ENCODE measurements around the gene HOTAIR.

HOTAIR gene

DNA sequence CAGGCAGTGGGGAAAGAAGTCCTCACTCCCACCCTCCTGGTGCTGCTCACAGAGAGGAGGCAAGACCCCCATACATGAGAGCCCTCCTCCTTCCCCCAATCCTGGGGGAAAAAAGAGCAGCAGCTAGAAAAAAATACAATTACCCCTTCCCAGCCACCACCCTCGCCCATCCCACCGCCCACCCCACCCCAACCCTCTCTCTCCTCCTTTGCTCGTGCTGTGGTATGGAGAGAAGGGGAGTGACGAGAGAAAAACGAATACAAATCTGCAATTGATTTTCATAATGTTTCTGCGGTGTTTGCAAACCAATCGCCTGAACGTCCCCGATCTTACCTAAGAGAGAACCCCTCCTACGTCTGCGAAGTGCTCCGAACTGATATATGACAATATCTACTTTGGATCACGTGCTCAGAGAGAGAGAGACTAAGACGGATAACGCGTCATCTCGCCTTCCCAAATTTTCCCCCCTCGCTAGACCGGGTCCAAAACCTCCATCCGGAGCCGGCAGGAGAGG is 2.0 kb downstream of the HOTAIR start, which contains the start of gene HOXC11:
Gene HOXC11 (plus strand): TSS at position 405 of the 514 bp plus-strand sequence. CDS start 116 bp downstream, outside the sequence.
- DNase-seq = no peak

DNA sequence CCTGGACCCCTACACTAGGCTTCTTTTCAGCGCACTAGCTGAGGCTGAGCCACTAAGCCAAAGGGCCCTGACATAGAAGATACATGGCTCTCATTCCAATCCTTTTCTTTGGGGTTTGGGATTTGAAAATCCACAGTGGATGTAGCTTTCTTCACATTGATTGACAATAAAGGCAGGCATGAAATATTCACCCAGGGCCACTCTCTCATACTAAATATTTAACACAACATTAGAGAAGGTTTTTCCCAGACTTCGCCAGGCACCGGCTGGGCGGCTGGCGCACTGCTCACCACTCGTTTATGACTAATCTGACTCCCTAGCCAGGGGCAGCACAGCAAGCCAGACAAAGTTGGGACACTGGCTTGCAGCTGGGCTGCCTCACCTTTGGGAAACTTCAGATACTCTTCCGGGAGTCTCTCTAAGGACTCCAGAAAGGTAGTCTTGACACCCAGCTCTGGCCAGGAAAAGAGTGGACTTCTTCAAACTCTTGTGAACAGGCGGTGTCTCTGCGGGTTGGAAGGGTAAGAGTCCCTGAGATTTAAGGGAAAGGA is 2.5 kb downstream of the HOTAIR start:
- DNase-seq = no peak

DNA sequence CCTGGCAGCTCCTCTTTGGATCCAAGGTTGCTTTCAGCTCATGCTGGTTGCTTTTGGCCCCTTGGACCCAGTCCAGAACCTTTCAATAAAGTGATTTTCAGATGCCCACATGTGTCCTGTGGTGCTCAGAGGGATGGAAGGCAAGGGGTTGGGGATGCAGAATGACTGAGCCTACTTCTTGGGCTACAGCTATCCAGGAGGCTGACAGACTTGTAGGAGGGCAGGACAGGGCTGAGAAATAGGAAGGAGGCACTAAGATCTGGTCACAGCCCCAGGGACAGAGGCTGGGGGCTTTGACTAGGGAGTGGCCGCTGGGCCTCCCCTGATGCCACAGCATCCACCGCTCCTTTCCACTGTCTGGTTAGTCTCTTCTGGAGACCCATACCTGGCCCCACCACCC is 3.1 kb downstream of the HOTAIR start:
- no peak for DNase-seq

DNA sequence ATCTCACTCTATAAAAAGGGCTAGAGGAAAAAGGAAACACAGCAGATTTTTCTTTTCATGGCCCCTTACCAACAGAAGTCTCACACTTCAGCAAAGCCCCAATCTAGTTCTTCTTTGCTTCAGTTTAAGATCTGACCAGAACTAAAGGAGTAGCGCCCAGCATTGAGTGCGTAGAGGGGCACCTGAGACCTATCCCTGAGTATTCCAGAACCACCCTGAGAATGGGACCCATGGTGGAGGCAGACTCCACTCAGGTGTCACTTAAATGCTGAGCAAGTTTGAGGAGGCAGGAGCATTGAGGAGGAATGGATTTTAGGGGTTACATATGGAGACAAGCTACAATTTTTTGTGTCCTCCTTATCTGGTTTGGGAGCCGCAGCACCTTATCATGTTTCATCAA is 3.6 kb downstream of the HOTAIR start:
- no peak for DNase-seq

DNA sequence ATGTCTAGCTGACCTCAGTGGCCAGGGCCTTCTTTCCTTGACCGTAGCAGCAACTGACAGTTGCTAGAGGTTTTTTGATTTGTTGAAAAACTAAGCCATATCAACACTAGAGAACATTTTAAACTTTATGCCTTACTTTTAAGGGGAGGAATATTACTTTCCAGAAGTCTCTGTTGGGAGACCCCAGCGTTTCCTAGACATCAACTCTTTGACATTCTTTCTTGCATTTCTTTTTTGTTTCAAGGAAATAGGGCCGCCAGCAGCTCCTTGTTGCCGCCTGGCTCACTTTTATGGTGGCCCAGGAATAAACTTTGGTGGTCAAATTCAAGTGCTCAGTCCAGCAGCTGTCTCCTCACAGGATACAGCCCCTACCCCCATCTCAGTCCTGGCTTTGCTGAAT is 4.3 kb downstream of the HOTAIR start:
- DNase-seq = no peak

DNA sequence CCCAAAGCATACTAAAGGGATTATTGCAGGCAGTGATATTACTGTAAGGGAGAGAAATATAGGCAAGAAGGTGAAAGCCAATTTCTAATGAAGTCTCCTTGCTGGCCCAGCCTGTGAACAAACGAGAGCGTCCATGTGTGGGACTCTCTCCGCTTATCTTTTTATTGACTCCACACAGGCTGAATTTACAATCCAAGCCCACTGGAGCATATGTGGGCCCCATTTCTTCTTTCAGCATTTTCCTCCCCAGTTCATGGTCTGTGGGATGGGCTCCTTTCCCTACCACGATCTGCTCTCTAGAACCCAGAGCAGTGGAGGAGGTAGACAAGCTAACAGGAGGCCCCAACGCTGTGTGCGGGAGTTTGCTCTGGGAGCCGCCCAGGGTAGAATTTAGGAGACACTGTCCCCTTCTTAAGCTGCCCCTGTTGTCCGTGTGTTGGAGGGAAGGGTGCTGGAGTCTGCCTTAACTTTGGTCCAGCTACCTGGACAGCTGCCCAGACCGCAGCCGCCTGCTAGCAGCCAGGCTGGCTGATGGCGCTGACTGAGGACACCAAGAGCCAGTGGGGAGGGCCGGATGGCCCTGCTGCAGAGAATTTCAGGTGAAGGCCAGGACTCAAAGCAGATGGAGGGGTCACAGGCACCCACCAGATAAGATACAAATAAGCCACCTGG is 5.0 kb downstream of the HOTAIR start:
- DNase-seq = no peak

DNA sequence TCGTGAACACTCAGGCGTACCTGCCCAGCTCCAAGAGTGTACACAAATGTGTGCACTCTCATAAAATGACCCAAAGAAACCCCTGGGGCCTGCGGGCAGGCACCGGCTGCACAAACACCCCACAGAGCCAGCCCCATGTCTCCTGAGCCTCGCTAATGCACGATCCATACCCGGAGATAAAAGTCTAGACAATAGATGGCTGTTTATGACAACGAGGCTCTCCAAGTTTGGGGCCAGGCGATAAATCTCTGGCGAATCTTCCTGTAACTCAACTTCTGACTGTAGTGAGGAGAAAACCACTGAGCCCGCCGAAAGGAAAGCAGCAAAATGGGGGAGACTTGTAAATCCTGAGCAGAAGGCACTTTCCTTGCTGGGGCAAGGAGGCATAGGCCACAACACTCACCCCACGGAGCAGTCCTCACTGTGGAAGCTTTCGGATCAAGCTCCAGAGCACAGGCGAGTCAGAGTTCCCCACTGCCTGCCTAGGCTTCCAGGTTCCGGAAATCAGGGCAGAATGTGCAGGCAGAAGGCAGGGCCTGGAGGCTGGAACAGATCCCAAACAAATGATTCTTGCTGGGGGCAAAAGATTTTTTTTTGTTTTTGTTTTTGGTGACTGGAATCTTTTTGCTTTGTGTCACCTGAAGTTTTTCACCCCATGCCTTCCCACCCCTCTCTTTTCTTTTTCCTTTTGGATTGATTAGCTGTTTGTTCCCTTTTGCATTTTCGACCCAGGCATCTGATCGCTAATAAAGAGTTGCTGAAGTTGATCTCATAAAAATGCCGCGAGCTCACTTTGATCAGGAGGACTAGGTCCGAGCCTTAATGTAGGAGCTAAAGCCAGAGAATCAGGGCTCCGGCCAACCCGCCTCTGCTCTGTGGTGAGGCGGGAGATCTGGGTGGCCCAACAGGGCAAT is 6.3 kb downstream of the HOTAIR start:
- no peak for DNase-seq

DNA sequence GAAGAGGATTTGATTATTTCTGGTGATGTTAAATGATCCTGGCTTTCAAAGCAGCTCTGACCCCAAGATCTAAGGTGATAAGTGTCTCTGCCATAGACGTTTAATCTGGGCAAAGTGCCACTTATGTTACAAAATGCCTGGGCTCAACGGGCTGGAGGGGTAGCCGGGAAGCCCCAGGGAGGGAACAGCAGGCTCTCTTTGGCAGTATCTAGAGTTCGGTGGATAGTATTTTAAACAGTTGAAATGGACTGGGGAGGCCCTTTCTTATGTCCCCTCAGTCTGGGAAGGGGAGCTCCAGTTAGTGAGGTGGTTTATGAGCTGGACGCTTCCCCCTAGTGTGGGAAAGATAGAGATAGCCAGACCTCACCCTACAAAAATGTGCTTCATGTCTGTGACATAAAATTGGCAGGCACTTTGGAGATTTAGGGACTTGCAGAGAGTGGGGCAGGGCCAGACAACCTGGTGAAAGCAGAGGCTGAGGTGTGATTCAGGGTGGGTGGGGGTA is 7.3 kb downstream of the HOTAIR start:
- DNase-seq = no peak

DNA sequence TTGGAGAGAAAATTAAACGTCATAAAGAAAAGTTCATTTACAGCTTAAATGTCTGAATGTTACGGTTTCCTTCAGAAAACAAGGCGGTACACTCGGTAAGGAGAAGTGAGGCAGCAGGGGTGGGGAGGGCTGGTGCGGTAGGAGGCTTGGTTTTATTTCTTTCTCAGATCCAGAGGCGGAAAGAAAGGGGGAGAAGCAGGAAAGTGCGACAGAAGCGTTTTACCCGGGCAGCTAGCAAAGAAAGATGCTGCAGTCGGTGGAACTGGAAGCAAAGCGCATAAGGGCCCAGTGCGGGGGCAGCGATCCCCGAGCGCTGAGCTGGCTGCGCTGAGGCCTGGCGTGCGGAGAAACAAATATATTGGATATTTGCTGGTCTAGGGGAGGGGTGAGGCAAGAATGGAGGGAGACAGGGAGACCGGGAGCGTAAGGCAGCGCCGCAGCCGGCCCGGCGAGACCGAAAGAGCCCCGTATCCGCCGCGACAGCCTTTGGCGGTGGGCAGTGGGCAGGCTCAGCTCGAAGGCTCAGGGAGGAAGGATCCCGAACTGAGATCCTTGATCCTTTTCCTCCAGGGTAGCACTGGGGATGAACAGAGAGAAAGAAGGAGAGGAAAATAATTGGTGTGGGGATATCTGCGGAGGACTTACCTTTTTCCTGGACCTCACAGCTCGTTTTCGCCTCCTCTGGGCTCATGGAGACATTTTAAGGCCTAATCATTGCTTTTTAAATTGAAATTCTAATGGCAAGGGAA is 8.2 kb downstream of the HOTAIR start:
- no peak for DNase-seq

DNA sequence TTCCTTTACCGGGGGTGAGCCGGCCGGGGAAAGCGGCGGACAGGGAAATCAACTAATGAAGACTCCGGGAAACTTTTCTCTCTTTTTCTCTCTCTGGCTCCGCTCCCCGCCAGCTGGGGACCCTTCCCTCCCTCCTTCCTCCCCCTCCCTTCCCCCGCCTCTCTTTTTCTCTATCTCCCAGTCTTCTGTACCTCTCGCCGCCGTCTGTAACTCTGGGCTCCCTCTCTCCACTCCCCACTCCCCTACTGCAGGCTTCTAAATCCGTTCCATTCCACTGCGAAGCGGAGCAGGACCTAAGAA is 8.7 kb downstream of the HOTAIR start:
- no peak for DNase-seq

DNA sequence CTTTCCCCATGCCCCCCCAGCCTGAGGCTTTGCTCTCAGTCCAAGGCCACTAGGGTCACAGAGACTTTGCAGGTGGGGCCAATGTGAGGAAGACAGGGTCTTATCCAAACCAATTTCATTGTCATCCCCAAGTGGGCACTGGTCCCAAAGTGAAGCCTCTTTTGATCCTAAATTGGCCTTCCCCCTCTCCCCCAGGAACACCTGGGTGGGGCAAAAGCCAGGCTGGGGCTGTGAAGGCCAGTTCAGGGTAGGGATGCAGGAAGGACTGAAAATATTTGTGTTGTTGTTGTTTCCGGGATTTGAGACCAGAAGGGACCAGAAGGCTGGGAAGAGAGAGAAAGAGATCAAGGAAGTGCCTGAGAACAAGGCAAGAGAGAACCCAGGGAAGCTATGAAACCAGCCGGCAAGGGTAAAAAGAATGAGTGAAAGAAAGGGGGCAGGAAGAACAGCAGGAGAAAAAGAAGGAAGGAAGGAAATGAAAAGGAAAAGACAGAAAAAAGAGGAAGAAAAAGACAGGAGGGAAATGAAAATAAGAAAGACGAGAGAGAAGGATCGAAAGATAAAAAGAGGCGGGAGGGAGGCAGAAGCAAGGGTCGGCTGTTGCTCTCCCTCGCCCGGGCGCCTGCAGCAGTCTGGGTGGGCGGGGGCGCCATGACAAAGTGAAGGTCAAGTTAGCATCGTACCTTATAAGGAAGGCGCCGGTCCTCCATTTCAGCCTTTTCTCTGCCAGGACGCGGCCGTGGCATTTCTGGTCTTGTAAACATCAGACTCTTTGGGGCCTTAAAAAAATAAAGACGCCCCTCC is 9.3 kb downstream of the HOTAIR start:
- no peak for DNase-seq

DNA sequence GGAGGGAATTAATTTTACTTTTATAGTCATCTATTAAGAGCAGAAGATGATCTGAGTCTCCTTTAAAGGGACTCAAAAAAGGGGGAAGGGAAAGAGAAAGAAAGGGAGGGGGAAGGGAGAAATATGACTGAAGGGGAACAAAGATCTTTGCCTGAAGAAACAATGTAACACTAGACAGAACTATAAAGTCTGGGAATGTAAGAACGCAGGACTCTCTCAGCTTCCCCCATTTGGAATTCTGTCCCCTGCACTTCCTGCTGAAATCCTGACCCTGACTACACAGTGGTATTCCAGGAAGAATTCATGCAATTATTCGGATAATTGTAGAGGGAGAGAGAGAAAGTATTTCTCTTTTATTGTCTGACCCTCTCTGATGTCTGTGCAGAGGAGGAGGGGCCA is 10.4 kb downstream of the HOTAIR start:
- DNase-seq = no peak

DNA sequence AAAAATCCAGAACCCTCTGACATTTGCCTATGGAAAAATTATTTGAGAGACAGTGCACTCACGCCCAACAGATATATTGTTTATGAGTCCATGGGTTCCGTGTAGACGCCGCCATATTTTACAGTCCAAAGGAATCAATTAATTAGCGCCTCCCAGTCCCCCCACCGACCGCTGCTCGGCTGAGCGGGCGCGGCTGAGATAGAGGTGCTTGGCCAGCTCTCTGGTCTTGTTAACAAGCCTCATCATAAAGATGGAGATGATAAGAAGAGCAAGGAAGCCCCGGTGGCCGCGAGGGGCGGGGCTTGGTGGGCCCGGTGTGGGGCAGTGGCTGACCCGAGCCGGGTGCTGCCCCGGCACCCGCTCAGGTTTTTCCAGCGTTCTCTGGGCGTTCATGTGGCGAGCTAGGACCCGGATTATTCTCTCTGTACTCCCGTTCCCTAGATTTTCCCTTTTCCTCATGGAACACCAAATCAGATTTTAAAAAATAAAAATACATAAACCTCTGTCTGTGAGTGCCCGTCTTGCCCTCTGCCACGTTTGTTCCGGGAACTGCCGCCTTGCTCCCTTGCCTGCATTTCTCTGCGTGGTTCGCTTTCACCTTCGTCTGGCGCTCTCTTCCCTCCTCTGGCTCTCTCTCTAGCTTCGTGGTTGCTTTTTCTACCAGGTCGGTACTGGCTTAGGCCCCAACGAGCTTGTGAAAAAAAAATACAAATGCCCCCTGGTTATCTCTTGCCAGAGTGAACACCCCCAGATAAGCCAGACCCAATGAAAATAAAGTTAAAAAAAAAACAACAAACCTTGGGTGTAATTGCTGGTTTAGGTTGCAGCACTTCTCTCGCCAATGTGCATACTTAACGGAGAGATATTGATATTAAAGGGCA is 11.1 kb downstream of the HOTAIR start:
- DNase-seq = no peak

DNA sequence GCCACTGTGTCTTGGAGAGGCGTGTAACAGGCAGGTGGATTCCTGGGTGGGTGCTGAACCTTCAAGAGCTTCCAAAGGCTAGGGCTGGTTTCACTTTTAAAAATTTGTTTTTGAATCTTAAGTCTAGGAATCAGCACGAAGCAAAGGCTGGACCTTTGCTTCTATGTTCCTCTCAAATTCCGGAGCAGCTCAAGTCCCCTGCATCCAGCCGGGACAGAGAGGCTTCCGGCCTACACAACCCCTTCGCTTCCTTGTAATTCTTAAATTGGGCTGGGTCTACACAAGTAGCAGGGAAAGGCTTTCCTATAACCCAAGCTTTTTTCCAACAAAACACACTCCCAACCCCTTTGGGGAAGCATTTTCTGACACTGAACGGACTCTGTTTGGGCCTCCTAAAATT is 11.7 kb downstream of the HOTAIR start:
- DNase-seq = no peak

DNA sequence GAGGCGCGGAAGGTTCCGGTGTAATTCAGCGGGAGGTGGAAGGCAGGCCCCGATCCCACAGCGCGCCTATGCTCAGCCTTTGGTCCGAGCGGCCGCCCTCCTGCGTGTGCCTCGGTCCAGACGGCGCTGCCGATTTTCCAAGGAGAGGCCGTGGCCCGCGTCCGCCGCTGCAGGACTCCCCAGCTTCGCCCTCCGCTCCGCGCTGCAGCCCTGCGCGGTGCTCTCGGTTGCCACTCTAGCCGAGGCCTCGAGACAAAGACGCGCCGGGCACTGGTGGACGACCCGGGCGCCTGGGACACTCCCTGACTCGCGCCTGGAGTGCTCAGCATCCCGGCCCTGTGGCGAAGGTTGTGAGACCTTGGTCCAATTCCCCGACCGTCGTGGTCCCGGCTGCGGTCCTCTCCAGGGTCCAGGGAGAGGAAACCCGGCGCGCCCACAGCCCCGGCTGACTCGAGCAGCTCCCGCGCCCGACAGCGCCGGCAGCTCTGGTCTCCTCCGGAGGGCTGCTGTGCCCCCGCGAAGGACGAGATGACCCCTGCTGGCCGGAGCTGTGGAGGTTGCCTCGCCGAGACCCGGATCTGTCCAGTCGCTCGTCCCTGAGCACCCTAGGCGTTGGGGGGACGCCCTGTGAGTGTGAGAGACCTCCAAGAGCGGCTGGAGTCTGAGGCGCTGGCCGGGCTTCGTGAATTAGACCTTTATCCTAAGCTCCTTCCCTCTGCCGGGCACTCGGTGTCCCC is 13.6 kb downstream of the HOTAIR start:
- DNase-seq = no peak

DNA sequence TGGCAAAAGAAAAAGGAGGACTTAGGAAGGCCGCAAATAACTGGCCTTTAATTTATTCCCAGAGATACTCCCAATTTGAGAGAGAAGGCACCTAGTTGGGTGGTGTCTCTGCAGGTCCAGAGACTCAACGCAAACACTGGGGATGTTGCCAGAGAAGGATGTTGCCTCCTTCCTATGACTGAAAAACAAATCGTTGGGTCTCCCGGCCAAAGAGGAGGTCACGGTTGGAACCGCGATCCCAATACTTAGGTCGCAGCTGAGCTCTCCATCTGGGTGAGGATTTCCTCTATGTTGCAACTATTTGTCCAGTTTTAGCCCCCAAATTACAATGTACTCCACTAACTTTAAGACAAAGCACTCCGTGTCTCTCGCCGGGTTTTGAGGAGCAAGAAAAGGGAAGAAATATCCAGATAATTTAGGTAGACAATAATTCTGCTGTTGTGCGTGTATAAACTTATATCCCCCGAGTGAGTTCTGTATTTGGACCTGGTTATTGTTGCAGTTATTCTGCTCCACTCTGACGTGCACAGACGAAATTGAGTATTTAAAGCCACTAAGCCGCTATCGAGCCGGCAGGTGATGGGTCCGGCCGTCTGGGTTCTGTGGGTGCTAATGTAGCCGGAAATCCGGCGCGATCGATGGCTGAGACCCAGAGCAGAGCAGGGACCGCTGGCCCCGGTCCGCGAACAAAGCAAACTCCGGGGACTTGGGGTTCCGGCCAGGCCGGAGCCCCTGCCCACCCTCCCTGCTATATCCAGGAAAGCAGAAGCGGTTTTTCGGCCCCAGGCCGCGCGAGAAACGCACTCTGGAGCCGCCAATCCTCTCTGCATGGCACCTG is 14.3 kb downstream of the HOTAIR start:
- DNase-seq = no peak

DNA sequence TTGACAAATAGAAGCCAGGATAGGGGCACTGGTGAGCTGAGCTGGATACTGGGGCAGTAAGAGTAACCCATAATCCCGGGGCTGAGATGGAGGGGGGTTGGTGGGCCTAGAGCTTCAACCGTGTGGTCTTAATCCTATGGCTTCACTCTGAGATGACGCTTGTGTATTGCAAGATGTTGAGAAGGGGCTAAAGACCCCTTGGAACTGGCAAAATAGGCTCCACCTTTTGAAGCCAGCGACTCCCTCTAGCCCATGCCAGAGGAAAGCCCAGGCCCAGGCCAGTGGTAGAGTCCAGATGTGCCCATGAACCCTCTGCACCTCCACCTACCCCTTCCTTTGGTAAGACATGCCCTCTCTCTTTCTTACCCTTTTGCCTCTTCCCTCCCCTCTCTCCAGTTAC is 15.4 kb downstream of the HOTAIR start:
- no peak for DNase-seq

DNA sequence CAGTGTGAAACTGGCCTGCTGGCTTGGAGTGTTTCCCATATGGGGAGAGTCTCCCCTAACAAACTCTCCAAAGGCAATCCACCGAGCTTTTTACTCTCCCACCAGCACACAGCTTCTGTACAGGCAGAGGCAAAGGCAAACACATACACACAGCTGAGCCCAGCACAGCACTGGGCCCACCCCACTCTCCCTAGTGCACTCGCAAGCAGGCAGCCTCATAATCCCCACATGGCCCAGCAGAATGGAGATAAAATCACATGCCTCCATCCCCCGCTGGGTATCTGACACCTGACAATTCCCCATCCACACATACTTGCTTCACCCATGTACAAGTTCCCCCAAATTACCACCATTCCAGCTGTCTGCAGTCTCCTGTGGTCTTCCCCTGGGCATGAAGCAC is 16.6 kb downstream of the HOTAIR start:
- no peak for DNase-seq

DNA sequence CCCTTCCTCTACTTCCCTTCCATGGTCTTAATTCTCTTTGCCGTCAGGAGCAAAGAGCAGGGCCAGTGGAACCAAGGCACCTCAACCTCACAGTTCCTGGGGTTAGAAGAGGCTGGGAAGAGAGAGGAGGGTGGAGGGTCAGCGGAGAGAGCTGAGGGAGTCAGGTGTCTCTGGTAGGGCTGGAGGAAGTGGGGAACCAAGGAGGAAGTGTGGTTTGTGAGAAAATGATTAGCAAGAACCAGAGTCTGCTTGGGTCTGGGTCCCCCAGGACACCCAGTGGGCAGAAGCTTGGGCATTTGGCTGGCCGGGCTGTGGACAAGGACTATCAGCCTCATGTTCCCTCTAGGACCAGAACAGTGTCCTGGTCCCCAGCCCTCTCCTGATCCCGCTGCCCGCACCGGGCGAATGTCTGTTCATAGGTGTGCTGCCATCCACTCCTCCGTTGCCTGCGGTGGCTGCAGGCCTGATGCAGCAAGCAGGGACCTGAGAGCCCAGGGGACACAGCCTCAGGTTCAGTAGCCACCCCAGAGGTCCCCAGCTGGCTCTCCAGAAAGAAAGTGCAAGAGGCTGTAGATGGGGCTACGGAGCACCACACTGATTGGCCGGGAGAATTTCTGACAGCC is 17.7 kb downstream of the HOTAIR start:
- no peak for DNase-seq
